ENCODE measurements around the gene CCL13.

Gene CCL13

DNA sequence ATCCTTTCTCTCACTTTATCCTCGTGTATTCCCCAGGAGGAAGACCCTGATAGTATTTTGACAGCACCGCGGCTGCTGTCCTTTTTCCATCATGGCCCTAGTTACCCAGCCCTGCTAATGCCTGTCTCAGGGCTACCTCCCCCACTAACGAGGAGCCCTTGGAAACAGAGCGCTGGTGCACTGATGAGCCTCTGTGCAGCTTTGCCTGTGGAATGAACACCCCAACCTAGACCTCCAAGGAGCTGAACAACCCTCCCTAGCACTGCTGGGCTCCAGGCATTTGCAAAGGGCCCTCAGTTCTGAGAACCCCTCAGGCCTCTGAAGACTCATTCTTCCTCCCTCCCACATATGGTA, 30.0 kb downstream of the CCL13 start:
- no peak for DNase-seq

DNA sequence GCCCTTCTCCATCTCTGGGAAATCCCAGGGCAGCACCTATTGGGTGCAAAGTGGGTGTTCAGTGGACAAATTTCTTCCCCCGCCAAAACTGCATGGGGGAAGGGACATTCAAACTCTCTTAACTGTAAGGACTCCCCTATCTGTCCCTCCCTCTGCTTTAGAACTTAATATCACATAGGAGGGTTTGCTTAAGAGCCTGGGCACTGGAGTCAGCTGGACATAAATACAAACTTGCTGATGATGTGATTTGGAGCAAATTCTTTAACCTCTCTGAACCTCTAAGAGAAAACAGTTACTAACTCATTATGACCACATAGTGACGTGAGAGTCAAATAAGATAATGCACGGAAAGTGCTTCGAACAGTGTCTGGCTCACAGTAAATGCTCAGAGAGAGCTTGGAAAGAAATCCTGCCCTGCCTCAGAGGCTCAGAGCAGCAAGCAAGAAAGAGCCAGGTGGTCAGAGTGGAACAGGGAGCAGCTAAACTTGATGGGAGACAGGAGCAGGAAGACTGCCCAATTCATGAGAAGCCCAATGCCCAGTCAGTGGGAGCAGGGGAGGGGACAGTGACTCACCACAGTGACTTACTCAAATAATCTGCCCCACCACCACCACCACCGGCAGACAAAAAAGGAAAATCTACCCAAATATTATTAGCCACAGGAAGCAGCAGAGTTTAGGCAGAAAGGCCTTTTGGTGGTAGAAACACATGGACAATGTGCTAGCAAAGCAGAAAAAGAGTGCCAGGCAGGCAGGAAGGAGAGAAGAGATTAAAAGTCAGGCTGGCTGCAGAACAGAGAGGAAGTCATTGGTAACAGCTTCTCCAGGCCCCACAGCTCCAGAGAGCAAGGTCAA, 30.6 kb downstream of the CCL13 start:
- no peak for DNase-seq

DNA sequence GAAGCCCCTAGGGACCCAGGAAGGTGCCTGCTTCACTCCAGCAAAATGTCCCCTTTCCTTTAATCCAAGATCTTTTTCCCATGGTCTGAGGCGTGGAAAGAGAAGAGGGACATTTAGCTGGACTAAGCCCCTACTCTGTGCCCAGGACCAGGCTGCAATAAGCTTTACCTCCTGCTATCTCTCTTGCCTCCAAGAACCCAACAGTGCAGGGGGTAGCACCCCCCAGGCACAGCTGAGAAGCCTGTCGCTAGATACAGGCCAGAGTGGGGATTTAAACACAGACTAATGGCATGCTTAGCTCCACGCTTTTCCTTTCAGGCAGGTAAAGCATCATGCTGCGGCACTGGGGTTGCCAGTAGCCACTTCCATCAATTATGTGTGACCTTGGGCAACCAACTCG, 31.3 kb downstream of the CCL13 start:
- no peak for DNase-seq

DNA sequence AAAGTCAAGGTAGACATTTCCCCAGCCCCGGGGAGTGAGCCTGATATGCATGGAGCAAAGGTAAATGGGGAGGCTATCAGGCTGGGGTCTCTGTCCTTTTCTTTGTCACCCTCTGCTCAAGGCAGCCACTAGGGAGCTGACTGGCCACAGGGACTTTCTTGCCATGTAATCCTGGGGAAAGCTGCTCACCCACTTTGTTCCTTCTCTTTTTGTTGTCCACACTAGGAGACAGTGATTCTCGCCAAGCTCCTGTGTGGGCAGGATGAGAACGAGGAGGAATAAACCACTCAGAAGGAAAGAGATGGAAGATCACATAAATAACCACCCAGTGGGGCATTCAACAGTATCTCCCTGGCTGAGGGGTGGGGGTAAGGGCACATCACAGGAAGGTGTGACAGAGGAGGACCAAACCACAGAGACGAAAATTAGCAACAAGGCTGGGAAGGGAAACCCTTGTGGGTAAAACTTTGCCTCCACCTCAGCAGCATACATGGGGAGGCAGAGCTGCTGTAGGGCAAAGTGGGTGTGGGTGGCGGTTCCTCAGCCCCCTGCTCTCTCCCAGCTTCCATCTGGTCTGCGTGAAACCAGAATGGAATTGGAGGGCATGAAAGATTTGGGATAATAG, 33.0 kb downstream of the CCL13 start:
- DNase-seq: no peak

DNA sequence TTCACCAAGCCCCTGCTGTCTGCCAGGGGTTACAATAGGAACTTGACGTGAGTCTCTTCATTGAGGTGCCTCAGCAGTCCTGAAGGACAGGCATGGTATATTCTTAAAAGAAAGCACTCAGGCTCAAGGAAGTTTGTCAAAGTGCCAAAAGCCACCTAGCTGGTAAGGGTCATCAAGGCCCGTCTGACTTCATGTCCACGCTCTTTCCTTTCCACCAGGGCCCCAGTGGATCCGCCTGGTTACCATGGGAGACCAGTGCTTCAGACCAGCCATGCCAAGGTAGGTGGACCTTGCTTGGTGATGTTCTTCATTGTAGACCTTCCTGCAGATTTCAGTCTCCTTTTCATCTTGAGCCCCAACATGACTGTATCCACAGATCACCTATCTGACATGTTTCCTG, 34.4 kb downstream of the CCL13 start:
- no peak for DNase-seq

DNA sequence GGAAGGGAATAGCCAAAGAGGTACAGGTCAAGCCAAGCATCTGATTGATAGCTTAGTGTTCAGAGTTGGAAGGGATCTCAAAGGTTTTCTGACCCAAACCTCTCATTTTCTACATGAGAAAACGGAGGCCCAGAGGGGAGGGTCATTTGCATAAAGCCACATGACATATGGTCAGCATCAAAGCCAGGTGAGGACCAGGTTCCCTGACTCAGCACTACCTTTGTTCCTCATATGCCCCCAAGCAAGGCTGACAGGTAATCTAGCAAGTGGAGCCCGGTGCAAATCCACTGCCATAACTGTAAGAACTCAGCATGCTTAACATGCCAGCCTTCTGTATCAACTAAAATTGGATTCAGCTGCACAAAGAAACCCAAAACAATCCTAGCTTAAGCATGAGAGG, 35.0 kb downstream of the CCL13 start:
- DNase-seq: no peak

DNA sequence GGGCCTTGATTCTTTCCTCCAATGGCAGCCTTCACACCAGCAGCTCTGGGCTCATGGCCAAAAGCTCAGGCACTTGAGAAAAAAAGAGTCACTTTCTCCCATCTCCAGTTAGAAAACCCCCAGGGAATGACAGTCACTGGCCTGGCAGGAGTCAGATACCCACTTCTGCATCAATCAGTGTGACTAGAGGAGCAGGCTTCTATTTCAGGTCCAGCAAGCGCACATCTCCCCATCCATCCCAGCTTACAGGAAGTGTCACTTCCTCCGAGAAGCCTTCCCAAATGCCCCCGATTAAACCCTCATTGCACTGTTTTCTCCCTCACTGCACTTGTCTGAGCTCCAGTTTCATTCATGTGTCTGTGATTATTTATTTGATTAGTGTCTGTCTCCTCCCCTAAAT, 37.1 kb downstream of the CCL13 start:
- no peak for DNase-seq

- DNase-seq: no peak
Measured at GRCh38 chr17:34397265-34397664, 41.0 kb downstream of the CCL13 start.

GRCh38 chr17:34398990-34399389, 42.7 kb downstream of the CCL13 start:
- DNase-seq: no peak

DNA sequence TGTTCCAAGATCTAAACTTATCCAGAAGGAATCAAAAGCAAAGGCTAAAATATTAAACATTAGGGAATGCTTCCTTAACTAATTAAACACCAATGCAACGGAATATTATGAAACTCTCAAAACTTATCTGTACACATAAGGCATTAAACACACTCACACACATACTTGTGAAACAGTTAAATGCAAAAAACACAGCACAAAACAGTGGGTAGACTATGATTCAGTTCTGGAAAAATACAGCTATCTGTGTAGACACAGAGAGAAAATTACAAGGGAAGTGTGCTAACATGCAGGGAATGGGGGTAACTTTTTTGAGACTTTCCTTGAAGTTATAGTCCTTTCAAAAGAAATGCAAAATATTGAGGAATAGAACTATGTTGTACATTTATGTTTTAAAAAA, 43.4 kb downstream of the CCL13 start:
- DNase-seq: no peak

DNA sequence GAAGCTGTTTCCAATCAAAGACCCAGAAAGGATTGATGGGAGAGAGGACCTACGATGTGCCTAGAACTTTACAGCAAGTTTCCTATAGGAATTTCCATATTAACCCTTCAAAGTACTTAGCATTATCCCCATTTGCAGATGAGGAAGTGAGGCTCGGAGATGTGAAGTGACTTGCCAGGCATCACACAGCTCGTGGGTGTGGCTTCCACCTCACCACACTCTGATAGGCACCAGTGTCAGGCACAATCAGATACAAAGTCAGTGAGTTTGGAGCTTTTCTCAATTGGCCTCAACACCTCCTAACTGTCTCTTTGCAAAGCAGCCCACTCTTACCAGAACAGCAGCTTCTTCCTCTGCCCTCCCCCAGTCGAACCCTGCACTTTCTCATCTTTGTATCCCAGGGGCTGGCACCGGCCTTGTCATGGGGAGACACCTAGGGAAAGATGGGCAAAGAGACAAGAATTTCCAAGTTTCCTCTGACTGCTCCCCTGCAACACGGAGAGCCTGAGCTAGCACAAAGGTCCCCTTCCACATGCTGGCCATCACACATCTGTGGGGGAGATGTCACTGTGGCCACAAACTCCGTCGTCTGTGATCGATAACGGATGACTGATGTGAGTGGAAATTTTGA, 44.1 kb downstream of the CCL13 start:
- DNase-seq: no peak

- no peak for DNase-seq
Measured at GRCh38 chr17:34401165-34401564, 44.9 kb downstream of the CCL13 start.

GRCh38 chr17:34403006-34403405, 46.7 kb downstream of the CCL13 start:
- DNase-seq: no peak

DNA sequence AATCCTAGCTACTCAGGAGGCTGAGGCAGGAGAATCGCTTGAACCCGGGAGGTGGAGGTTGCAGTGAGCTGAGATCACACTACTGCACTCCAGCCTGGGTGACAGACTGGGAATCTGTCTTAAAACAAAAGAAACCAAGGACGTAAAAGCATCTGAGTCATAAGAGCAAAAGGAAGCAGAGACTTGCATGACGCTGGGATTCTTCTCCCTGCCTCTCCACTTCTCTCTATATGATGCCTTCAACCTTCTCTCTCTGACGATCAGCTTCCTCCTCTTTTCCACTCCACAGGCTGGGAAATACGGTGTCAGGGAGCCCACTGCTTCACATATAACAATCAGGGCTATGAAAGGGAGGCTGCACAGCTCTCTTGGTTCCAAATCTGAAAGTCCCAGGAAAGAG, 49.9 kb downstream of the CCL13 start:
- DNase-seq: no peak

Measured in effector CD4-positive, alpha-beta T cell (primary cell).